MM.1S (cell line): ENCODE measurements around the gene HYAL3.

ENCODE experiments used
- CTCF ChIP-seq: fragments of 300-600 bp; sonication (generic); IDR thresholded peaks from 2 replicates; pipeline ENCODE4 v1.5.1; 2016; ENCODE audit warnings: antibody characterized with exemption, low read length, mixed read lengths
- EZH2phosphoT487 ChIP-seq: fragments of 300-600 bp; sonication (generic); IDR thresholded peaks from 2 replicates; pipeline ENCODE4 v1.6.1; 2018; ENCODE audit warnings: antibody characterized with exemption, low read length

DNA sequence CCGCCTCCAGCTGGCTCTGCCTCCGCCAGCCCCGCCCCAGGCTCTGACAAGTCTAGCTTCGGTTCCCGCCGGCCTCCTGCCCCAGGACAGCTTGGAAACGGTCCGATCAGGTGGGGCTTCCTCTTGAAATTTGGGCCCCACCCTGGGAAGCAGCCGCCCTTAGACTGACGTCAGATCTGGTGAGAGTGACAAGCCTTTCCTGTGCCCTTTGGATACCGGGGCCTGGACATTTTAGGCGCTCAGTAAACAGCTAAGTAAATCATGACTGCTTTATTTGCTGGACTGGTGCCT, 378 bp upstream of the HYAL3 start:
- TF ChIP-seq CTCF (no peak), EZH2phosphoT487 (no peak)
